Activated CD4-positive, alpha-beta T cell treated with anti-CD3 and anti-CD28 coated beads for 1 hour (primary cell): ENCODE data around the gene SALL4.
"Not testable (repeated sequence)": the region's sequence is repeated elsewhere in the genome, so short reads cannot be mapped to it uniquely, and the experiment has no call there.

Source experiments
- DNase-seq: peaks from one replicate; pipeline ENCODE4 v3.0.0-alpha.2; 2020

SALL4 gene

GRCh38 chr20:51801122-51801822 lies 1.0 kb downstream of the SALL4 start:
- DNase-seq, result no peak

- no peak for DNase-seq
Observed at GRCh38 chr20:51800872-51801121, 1.5 kb downstream of the SALL4 start.

DNA sequence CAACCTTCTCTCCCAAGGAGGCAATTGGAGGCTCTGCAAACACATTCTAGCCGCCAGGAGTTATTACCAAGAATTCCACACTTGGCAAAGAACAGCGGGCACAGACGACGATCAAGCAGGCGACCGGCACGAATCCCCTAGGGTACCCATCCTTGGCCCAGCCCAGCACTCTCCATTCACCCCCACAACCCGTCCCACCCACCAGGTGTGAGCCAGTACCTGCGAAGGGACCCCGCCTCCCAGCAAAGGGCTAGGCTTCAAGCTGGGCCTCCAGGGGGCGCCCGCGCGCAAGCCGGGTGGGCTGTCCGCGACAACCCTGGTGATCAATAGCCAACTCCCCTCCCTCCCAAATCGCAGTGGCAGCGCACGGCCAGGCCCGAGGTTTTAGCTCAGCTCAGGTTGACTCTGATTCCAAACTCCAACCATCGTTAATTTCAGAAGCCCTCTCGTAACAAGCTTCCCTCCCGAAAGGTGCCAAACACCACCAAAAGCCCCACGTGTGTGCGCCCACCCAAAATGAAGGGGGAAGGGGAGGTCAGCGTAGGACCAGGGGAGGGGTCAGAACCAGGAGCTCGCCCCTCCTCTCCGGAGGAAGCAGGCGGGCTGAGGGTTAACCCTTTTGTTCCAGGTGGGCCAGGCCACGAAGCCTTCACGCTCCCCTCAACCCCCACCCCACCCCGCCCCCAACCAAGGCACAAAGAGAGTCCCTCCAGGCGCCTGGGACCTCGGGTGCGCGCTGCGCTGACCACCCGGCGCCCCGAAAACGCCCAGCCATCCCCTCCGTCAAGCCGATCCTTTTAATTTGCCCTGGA lies 2.1 kb downstream of the SALL4 start:
- peak; percentile 22 for DNase-seq

GRCh38 chr20:51799401-51799860 lies 2.9 kb downstream of the SALL4 start:
- no peak for DNase-seq

- no peak for DNase-seq
Observed at GRCh38 chr20:51797357-51798025, 4.8 kb downstream of the SALL4 start.

DNA sequence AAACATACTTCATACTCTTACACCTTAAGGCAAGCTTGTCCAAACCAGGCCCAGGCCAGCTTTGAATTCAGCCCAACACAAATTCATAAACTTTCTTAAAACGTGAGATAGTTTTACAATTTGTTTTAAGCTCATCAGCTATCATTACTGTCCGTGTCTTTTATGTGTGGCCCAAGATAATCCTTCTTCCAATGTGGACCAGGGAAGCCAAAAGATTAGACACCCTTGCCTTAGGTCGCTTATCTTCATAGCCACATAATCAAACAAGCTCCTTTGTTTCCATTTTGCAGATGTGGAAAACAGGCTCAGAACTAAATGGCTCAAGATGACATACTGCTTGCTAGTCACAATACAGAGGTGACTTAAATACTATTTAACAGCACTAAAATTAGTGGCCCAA lies 6.0 kb downstream of the SALL4 start:
- no peak for DNase-seq

DNA sequence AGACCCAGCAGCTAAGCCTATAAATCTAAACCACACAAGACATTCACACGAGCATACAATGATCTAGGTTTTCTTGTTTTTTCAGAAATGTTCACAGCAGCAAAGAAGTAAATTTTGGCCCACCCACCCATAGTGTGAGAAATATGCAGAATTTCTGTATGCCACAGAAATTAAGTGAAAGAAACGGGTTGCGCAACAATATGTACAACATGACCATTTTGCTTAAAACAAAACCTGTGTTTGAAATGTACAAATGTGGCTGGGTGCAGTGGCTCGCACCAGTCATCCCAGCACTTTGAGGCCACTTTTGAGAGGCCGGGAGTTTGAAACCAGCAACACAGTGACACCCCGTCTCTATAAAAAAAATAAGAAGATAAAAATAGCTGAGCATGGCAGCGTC lies 9.4 kb downstream of the SALL4 start:
- DNase-seq, result no peak

GRCh38 chr20:51791626-51792025 lies 10.7 kb downstream of the SALL4 start:
- DNase-seq, result no peak

DNA sequence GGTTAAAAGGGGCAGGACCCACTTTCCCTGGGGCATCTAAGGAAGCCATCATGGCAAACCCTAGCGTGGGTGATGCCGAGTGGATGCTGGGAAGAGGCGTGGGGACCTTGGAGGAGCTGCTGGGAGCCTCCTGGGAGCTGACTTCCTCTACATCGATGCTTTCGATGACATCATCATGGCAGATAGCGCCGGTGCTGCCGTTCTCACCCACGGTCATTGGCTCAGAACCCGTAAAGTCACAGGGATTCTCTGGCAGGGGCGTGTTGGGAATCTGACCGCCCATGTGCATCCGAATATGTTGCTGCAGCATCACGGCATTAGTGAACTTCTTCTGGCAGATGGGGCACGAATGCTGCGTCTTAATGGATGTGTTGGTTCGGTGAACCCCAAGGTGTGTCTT lies 12.1 kb downstream of the SALL4 start:
- DNase-seq, result no peak

DNA sequence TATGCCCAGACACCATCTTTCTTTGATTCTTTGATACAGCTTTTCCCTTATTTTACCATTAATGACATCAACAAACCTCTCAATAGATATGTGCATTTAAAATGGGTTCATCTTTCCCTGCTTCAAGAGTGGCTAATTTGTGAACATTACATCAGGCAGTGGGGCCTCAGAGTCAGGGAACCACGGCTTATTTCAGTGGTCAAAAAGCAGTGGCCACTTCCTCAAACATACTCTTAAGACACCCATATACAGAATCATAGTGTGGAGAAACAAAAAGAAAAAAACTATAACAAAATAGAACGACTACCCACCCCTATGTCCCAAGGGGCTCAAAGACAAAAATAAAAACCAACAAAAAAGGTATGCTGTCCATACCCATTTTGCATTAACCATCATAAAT lies 12.9 kb downstream of the SALL4 start:
- DNase-seq, result no peak

DNA sequence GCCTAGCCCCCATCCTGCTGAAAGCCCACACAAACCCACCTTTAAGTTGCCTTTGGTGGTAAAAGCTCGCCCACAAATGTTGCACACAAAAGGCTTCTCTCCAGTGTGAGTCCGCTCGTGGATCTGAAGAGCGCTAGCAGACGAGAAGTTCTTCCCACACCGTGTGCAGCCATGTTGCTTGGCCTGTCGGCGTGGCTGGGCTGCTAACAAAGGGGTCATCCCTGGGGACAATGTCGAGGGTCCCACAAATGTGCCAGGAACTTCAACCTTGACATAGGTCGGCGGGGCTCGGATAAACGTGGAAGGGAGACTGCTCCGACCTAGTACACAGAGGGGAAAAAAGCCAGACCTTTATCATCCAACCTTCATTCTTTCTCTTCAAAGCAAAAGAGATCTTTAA lies 13.5 kb downstream of the SALL4 start:
- DNase-seq, result no peak

DNA sequence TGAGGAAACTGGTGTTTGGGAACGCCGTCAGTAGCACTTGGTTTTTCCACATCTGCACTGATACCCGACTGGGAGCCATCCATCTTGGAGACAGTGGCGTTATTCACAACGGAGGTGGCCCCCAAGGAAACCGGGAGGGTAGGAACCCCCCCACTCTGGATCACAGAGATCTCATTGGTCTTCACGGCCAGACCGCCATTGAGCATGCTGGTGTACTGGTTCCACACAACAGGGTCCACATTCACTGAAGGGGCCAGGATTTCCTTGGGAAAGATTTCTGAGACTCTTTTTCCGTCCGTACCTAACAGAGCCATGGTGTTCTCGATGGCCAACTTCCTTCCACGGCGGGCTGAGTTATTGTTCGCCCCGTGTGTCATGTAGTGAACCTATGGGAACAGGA lies 18.0 kb downstream of the SALL4 start:
- DNase-seq, result no peak

DNA sequence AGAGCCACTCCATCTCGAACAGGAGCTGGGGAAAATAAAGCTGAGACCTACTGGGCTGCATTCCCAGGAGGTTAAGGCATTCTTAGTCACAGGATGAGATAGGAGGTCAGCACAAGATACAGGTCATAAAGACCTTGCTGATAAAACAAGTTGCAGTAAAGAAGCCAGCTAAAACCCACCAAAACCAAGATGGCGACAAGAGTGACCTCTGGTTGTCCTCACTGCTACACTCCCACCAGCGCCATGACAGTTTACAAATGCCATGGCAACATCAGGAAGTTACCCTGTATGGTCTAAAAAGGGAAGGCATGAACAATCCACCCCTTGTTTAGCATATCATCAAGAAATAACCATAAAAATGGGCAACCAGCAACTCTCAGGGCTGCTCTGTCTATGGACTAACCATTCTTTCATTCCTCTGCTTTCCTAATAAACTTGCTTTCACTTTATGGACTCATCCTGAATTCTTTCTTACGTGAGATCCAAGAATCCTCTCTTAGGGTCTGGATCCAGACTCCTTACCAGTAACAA lies 24.0 kb downstream of the SALL4 start:
- not testable (repeated sequence) for DNase-seq

DNA sequence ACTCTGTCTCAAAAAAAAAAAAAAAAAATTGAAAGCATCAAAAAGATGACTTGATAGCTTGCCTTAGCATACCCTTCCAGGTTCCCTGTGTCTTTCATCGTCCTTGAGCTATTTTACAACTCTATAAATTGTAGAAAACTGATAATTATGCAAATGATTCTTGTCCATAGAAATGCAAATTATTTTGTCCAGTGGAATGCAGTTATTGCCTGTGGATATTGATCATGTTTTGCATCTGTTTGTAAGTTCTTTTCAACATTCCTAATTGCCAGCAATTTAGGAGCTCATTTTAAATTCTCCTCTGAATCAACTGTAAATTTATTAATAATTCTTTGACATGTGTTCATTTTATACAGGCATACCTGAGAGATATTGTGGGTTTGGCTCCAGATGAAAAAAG lies 27.1 kb downstream of the SALL4 start:
- no peak for DNase-seq

- no peak for DNase-seq
Observed at GRCh38 chr20:51772236-51772635, 30.1 kb downstream of the SALL4 start.

DNA sequence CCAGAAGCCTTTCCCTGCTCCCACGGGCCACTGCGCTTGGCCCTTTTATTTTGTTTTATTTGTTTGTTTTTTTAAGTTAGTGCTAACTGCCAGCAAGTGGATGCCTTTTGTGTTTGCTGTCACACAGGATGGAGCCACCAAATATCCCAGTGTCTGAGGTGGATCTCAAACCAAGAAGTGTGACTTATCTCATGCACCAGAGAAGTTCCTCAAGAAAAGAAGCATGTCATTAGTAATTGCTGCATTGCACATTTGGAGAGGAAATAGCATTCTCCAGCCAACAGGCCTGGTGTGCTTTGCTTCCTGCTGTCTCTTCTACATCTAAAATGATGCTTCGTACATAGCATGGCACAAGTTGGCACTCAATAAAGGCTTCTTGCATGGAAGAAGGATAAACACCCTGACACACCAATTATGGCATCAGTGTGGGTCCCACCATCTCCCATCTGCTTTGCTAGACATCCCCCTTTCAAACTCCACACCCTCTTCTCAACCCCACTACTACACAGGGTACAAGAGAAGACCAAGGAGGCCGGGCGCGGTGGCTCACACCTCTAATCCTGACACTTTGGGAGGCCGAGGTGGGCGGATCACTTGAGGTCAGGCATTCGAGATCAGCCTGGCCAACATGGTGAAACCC lies 32.2 kb downstream of the SALL4 start:
- no peak for DNase-seq

DNA sequence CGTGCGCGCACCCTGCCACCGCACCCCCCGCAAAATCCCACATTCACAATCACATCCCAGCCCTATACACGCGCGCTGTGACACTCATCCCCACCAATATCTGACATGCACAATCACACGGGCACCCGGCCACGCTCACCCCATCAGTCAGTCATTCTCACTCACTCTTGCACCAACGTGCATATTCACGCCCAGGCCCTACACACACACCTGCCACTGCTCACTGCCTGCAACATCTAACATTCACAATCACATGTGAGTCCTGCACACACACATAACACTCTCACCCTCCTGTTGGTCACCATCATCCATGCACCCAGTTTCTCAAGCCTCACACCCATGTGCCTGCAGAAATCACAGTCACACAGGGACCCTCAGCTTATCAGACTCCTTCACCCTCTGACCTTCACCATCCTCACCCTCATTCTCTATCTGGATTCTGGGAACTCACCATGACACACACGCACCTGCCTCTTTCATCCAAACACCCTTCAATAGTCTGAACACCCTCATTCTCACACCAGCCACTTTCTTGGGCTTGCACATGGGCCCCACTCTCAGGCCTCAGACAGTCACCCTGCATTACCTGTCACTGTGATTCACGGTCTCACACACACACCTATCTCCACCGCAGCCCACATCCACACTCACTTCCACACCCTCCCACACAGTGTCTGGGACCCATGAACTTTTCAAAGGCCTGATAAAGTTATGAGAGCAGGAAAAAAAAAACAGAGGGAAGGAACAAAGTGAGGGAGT lies 33.4 kb downstream of the SALL4 start:
- DNase-seq, result no peak

- DNase-seq, result no peak
Observed at GRCh38 chr20:51767867-51768758, 34.2 kb downstream of the SALL4 start, which contains the start of gene ATP9A. Gene ATP9A, minus strand, starts transcription at chr20:51768390. Its CDS starts 21 bp downstream, at chr20:51768369.

DNA sequence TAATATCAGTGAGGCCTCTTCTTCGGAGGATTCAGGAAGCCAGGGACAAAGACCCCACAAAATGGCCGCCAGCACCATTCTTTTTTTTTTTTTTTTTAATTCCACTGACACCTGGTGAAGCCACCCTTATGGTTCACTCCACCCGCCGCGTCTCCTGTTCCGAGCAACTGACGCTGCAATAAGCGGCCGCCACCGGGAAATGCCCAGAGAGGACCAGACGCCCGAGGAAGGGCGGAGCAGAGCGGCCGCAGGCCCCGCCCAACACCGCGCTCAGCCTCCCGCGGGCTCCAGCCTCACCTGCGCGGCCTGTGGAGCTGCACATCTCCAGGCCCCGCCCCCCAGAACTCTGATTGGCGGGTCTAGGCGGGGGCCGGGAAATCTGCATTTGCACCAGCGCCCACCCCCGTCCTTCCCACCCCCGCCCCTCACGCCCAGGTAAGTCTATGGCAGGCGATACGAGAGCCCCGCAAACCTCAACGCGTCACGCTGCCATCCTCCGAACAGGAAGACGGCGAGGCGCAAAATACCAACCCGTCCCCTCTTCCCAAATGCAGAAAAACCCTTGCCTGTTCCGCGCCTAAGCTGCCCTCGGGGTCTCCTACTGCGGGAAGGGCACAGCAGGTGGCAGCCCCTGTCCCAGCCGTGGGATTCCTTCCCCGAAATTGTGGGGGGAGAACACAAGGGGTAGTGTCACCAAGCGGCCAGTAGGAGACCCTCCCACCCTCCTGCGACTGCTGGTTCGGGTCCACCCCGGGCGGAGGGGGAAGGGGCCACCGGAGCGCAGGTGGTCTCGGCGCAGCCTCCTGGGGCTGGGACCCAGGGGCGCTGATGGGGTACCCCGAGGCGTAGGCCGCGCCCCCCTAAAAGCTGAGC lies 35.1 kb downstream of the SALL4 start:
- no peak for DNase-seq

- DNase-seq, result not testable (repeated sequence)
Observed at GRCh38 chr20:51765381-51765780, 36.9 kb downstream of the SALL4 start.
